ENCODE data around the gene KAT6B. TPM values are rescaled to one million over a fixed set of nuclear protein-coding genes. Genes with fewer than 3 reads are reported as not detected.
A peak's percentile ranks its signal among the peaks of the same experiment; 100 is the strongest.
"Not testable (repeated sequence)": the region's sequence is repeated elsewhere in the genome, so short reads cannot be mapped to it uniquely, and the experiment has no call there.

Gene KAT6B
- 18.0 TPM for polyA plus RNA-seq (2012; ENCODE audit: insufficient read depth, insufficient read length, low read depth)

DNA sequence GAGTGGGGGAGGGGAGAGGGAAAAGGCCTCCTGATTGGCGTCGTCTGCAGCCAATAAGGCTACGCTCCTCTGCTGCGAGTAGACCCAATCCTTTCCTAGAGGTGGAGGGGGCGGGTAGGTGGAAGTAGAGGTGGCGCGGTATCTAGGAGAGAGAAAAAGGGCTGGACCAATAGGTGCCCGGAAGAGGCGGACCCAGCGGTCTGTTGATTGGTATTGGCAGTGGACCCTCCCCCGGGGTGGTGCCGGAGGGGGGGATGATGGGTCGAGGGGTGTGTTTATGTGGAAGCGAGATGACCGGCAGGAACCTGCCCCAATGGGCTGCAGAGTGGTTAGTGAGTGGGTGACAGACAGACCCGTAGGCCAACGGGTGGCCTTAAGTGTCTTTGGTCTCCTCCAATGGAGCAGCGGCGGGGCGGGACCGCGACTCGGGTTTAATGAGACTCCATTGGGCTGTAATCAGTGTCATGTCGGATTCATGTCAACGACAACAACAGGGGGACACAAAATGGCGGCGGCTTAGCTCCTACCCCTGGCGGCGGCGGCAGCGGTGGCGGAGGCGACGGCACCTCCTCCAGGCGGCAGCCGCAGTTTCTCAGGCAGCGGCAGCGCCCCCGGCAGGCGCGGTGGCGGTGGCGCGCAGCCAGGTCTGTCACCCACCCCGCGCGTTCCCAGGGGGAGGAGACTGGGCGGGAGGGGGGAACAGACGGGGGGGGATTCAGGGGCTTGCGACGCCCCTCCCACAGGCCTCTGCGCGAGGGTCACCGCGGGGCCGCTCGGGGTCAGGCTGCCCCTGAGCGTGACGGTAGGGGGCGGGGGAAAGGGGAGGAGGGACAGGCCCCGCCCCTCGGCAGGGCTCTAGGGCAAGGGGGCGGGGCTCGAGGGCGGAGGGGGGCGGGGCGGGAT, at the start of gene KAT6B:
Gene KAT6B (plus strand): TSS at position 459 of the 903 bp plus-strand sequence. CDS start 16,258 bp downstream, outside the sequence.
- H3K4me1 ChIP-seq: peaks cover 23% of the 10 kb centered on the region
- no peaks in the 10 kb centered on the region for H3K27me3 ChIP-seq
- peak; percentile 100 for DNase-seq
- peak within 1 kb of the TSS; percentile 82 for H3K4me3 ChIP-seq (ENCODE audit: low read depth, low read length)
- H3K36me3 ChIP-seq: no peaks in the 10 kb centered on the region
- TF ChIP-seq, protein P1, sequence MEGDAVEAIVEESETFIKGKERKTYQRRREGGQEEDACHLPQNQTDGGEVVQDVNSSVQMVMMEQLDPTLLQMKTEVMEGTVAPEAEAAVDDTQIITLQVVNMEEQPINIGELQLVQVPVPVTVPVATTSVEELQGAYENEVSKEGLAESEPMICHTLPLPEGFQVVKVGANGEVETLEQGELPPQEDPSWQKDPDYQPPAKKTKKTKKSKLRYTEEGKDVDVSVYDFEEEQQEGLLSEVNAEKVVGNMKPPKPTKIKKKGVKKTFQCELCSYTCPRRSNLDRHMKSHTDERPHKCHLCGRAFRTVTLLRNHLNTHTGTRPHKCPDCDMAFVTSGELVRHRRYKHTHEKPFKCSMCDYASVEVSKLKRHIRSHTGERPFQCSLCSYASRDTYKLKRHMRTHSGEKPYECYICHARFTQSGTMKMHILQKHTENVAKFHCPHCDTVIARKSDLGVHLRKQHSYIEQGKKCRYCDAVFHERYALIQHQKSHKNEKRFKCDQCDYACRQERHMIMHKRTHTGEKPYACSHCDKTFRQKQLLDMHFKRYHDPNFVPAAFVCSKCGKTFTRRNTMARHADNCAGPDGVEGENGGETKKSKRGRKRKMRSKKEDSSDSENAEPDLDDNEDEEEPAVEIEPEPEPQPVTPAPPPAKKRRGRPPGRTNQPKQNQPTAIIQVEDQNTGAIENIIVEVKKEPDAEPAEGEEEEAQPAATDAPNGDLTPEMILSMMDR (IDR thresholded peaks at IDR 0.05; ENCODE audit: low read depth, low read length): peak; percentile 34; the same call in 1 of the 2 replicates
- no peaks in the 10 kb centered on the region for H3K9me3 ChIP-seq

DNA sequence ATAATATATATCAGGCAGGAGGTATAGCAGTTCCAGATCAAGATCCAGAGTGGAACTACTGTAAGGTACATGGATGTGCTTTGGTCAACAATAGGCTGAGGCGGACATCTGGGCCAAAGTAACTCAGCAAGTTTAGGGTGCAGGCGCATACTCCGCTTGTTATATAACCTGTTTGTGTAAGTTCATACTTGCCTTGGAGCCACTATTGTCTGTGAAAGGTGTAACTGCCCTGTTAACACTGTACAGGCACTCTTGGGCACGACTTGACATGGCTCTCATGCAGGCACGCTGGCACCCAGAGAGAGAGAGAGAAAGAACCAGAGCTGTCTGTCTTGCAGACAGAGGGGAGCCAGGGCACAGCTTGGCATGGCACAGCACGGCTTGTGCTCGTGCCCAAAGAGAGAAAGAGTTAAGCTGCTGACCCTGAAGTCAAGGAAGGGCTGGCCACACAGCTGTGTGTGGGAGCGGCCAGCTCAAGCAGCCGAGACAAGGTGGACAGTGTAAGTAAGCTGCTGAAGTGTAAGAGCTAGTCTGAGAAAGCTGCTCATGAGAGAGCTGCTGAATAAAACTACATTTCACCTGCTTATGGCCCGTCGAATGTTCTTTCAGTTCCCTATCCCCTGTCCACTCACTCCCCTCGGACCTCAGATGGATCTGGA, 47.8 kb upstream of the KAT6B start:
- Histone ChIP-seq H3K36me3 (no peaks in the 10 kb centered on the region), H3K27me3 (no peaks in the 10 kb centered on the region), H3K9me3 (no peaks in the 10 kb centered on the region), H3K4me1 (no peaks in the 10 kb centered on the region; the same call in 1 of the 2 replicates), H3K4me3 (ENCODE audit: low read depth, low read length) (no peak overlapping the region)
- DNase-seq: no peak
- TF ChIP-seq, protein P1 (IDR thresholded peaks at IDR 0.05; ENCODE audit: low read depth, low read length): no peak

DNA sequence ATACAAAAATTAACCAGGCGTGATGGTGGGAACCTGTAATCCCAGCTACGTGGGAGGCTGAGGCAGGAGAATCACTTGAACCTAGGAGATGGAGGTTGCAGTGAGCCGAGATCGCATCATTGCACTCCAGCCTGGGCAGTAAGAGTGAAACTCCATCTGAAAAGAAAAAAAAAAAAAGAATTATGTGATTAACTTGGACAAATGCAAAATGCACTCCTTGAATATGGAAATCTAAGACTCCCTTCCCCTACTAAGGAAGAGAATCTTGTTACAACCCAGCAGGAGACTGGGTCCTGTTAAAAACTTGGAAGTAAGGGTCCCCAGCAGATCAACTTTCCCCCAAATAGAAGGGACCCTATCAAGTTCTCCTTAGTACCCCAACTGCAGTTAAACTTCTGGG, 44.5 kb upstream of the KAT6B start:
- H3K4me1 ChIP-seq; H3K9me3 ChIP-seq; DNase-seq; H3K36me3 ChIP-seq; H3K27me3 ChIP-seq; H3K4me3 ChIP-seq (ENCODE audit: low read depth, low read length): not testable (repeated sequence)

DNA sequence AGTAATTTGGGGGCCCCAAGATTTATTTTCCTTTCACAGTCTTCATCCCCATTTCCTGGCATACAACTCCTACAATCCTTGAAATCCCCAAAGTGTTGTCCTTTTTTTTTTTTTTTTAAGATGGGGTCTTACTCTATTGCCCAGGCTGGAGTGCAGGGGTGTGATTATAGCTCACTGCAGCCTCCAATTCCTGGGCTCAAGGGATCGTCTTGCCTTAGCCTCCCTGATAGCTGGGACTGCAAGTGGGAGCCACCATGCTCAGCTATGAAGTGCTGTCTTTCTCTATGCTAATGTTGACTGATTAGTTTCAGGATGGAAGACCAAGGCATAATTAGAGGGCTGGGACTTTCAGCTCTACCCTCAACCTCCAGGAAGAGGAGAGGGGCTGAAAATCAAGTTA, 41.9 kb upstream of the KAT6B start:
- TF ChIP-seq, protein P1 (IDR thresholded peaks at IDR 0.05; ENCODE audit: low read depth, low read length): no peak
- Histone ChIP-seq H3K27me3 (no peaks in the 10 kb centered on the region), H3K4me1 (no peaks in the 10 kb centered on the region), H3K36me3 (no peaks in the 10 kb centered on the region), H3K9me3 (no peaks in the 10 kb centered on the region), H3K4me3 (ENCODE audit: low read depth, low read length) (no peak overlapping the region)
- no peak for DNase-seq

DNA sequence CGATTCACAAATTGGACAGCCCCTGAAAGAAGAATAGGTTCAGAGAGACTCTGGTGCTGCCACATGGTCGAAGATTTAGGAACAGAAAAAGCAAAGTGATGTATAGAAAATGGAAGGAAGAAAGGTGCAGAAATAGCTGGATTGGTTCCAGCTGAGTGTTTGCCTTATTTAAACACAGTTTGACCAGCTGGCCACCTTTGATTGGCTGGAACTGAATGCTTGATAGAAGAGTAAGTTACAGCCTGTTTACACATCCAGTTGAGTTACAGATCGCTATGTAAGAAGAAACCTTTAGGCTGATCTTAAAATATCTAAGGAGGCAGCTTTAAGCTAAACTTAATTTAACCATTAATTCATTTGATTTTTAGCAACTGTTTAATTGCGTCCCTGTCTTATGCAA, 40.3 kb upstream of the KAT6B start:
- DNase-seq: no peak

DNA sequence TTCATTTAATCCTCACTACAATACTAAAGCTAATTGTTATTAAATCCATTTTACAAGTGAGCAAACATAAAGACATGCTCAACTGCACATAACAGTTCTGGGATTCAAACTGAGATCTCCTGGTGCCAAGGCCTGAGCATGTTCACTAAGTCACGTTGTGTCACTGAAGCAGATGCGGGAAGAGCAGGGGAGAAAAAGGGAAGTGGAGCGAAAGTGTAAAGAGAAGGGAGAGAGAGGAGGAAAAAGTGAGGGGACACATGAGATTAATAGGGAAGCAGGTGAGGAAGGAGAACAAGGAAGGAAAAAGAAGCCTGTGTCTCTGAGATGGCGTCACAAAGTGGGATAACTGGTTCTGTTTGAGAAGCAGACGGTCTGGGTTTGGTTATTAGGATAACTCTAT, 38.9 kb upstream of the KAT6B start:
- H3K4me1 ChIP-seq: no peaks in the 10 kb centered on the region
- DNase-seq: no peak
- no peaks in the 10 kb centered on the region for H3K27me3 ChIP-seq
- TF ChIP-seq, protein P1 (IDR thresholded peaks at IDR 0.05; ENCODE audit: low read depth, low read length): no peak
- H3K4me3 ChIP-seq (ENCODE audit: low read depth, low read length): no peak overlapping the region
- no peaks in the 10 kb centered on the region for H3K9me3 ChIP-seq
- H3K36me3 ChIP-seq: no peaks in the 10 kb centered on the region

More for the DNA sequence above, 40.3 kb upstream of the KAT6B start:
- H3K4me1 ChIP-seq: no peaks in the 10 kb centered on the region
- no peaks in the 10 kb centered on the region for H3K27me3 ChIP-seq
- no peak overlapping the region for H3K4me3 ChIP-seq (ENCODE audit: low read depth, low read length)
- TF ChIP-seq, protein P1 (IDR thresholded peaks at IDR 0.05; ENCODE audit: low read depth, low read length): no peak
- no peaks in the 10 kb centered on the region for H3K9me3 ChIP-seq
- H3K36me3 ChIP-seq: no peaks in the 10 kb centered on the region

DNA sequence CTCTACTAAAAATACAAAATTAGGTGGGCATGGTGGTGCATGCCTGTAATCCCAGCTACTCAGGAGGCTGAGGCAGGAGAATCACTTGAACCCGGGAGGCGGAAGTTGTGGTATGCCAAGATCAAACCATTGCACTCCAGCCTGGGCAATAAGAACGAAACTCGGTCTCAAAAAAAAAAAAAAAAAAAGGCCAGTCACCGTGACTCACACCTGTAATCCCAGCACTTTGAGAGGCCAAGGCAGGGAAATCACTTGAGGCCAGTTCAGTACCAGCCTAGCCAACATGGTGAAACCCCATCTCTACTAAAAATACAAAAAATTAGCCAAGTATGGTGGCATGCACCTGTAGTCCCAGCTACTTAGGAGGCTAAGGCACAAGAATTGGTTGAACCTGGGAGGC, 34.4 kb upstream of the KAT6B start:
- H3K9me3 ChIP-seq; H3K27me3 ChIP-seq; H3K36me3 ChIP-seq; H3K4me3 ChIP-seq (ENCODE audit: low read depth, low read length); H3K4me1 ChIP-seq; DNase-seq: not testable (repeated sequence)

All from BE2C (cell line).